HCT116 (cell line): ENCODE data around the gene MOB2. TPM values are rescaled to one million over a fixed set of nuclear protein-coding genes. Genes with fewer than 3 reads are reported as not detected.

Experiments used
- ATAC-seq: fragments of 200-7000 bp; cut with Tn5 transposase; 2 replicates; pipeline ENCODE4 v1.9.1; 2020; ENCODE audit warnings: mild to moderate bottlenecking, moderate library complexity
- BruUV-seq: library from RNA; stranded (reverse); fragments of 400-500 nt; replicated peaks from 2 replicates; lab custom pipeline; 2021; lab: Mats Ljungman, UMichigan
- CTCF ChIA-PET: fragments of 300-600 bp; sonication (Branson Sonifier 250); formaldehyde crosslinking; loops from one replicate; lab custom pipeline; 2021; ENCODE audit warnings: antibody characterized with exemption; lab: Charles Lee
- POLR2A ChIA-PET: fragments of 300-600, 350-600 bp; sonication (Branson Sonifier 250); formaldehyde crosslinking; loops from one replicate; lab custom pipeline; 2021; ENCODE audit warnings: antibody characterized with exemption; lab: Charles Lee
- RAD21 ChIA-PET, 2 experiments: fragments of 300-600 bp; sonication (Branson Sonifier 250); formaldehyde crosslinking; loops; one replicate each; lab custom pipeline; 2023; ENCODE audit warnings: low total read pairs in 2 of 2; ENCODE audit not compliant: uncharacterized antibody in 2 of 2, unreplicated experiment in 2 of 2, low non-redundant PET in 1 of 2; lab: Charles Lee
- DNase-seq: peaks from one replicate; pipeline ENCODE4 v3.0.0-alpha.2; 2010; ENCODE audit warnings: low read depth, low spot score
- H2AFZ ChIP-seq: fragments of 200-600 bp; shearing (Covaris generic), sonication (generic); 2 replicates; pipeline ENCODE4 v1.6.1; 2017; ENCODE audit warnings: low read depth, mixed run types, mixed read lengths, antibody characterized with exemption, low read length; ENCODE audit not compliant: poor library complexity, severe bottlenecking
- H3K27ac ChIP-seq: 2 replicates; pipeline ENCODE4 v1.5.1; 2012; ENCODE audit warnings: low read depth, low read length
- H3K27me3 ChIP-seq: fragments of 200-600 bp; sonication (generic); 2 replicates; pipeline ENCODE4 v1.6.1; 2016; ENCODE audit warnings: mixed run types, low read length, mixed read lengths; ENCODE audit not compliant: insufficient read depth
- H3K36me3 ChIP-seq, 2 experiments: fragments of 200-500 bp in 1 of 2; fragments of 200-600 bp in 1 of 2; sonication (Bioruptor generic) in 1 of 2; sonication (generic) in 1 of 2; 2 replicates each; pipeline versions ENCODE4 v1.5.1 to v1.6.1; 2014 to 2016; ENCODE audit warnings: low read length in 2 of 2, inconsistent platforms in 1 of 2, mixed read lengths in 1 of 2, mixed run types in 1 of 2; ENCODE audit not compliant: insufficient read depth in 2 of 2, control insufficient read depth in 1 of 2
- H3K4me1 ChIP-seq, 2 experiments: fragments of 200-600 bp in 1 of 2; sonication (generic) in 1 of 2; 2 replicates each; pipeline versions ENCODE4 v1.5.1 to v1.6.1; 2012 to 2017; ENCODE audit warnings: low read length in 2 of 2, inconsistent platforms in 1 of 2, mild to moderate bottlenecking in 1 of 2, mixed read lengths in 1 of 2, mixed run types in 1 of 2, moderate library complexity in 1 of 2; ENCODE audit not compliant: insufficient read depth in 2 of 2, control insufficient read depth in 1 of 2
- H3K4me2 ChIP-seq: fragments of 200-600 bp; sonication (generic); 2 replicates; pipeline ENCODE4 v1.6.1; 2017; ENCODE audit warnings: mixed run types, low read length, mixed read lengths
- H3K4me3 ChIP-seq, 2 experiments: fragments of 200-600 bp in 1 of 2; sonication (generic) in 1 of 2; replicated peaks in 1 of 2; 2 replicates each; pipeline ENCODE4 v1.5.1; 2011 to 2016; ENCODE audit warnings: low read length in 2 of 2, control low read depth in 1 of 2, low read depth in 1 of 2, mild to moderate bottlenecking in 1 of 2, mixed read lengths in 1 of 2, mixed run types in 1 of 2
- H3K79me2 ChIP-seq: fragments of 200-600 bp; sonication (generic); 2 replicates; pipeline ENCODE4 v1.6.1; 2017; ENCODE audit warnings: mild to moderate bottlenecking, mixed run types, low read length, moderate library complexity, mixed read lengths; ENCODE audit not compliant: insufficient read depth
- H3K9ac ChIP-seq: fragments of 200-600 bp; sonication (generic); 2 replicates; pipeline ENCODE4 v1.6.1; 2016; ENCODE audit warnings: low read length, mixed read lengths
- H3K9me2 ChIP-seq: fragments of 200-600 bp; sonication (generic), shearing (Covaris generic); 2 replicates; pipeline ENCODE4 v1.6.1; 2017; ENCODE audit warnings: mixed run types, mild to moderate bottlenecking, moderate library complexity; ENCODE audit not compliant: insufficient read depth
- H3K9me3 ChIP-seq, 2 experiments: fragments of 200-500 bp in 1 of 2; fragments of 200-600 bp in 1 of 2; sonication (Bioruptor generic) in 1 of 2; sonication (generic) in 1 of 2; 2 replicates each; pipeline ENCODE4 v1.6.1; 2014 to 2017; ENCODE audit warnings: low read length in 2 of 2, mixed read lengths in 2 of 2, inconsistent platforms in 1 of 2, low read depth in 1 of 2, mild to moderate bottlenecking in 1 of 2, mixed run types in 1 of 2, moderate library complexity in 1 of 2; ENCODE audit not compliant: control insufficient read depth in 1 of 2, insufficient read depth in 1 of 2
- H4K20me1 ChIP-seq: fragments of 200-600 bp; sonication (generic), shearing (Covaris generic); 2 replicates; pipeline ENCODE4 v1.6.1; 2017; ENCODE audit warnings: mixed run types, mild to moderate bottlenecking, moderate library complexity; ENCODE audit not compliant: insufficient read depth
- CEBPB ChIP-seq: IDR thresholded peaks from 2 replicates; pipeline ENCODE4 v1.6.1; 2012; ENCODE audit warnings: low read depth
- EGR1 ChIP-seq: IDR thresholded peaks from 2 replicates; pipeline ENCODE4 v1.6.1; 2012; ENCODE audit warnings: low read depth
- ELF1 ChIP-seq: IDR thresholded peaks from 2 replicates; pipeline ENCODE4 v1.6.1; 2012; ENCODE audit warnings: low read depth, borderline replicate concordance
- EZH2 ChIP-seq: fragments of 200-600 bp; sonication (generic); IDR thresholded peaks from 2 replicates; pipeline ENCODE4 v1.6.1; 2017; ENCODE audit warnings: antibody characterized with exemption, mixed run types
- EZH2phosphoT487 ChIP-seq: fragments of 200-600 bp; IDR thresholded peaks from 2 replicates; pipeline ENCODE4 v1.6.1; 2018; ENCODE audit warnings: antibody characterized with exemption, borderline replicate concordance
- FOSL1 ChIP-seq: IDR thresholded peaks from 2 replicates; pipeline ENCODE4 v1.6.1; 2012; ENCODE audit warnings: low read depth
- POLR2A ChIP-seq: IDR thresholded peaks from 2 replicates; pipeline ENCODE4 v1.7.0; 2011; ENCODE audit warnings: borderline replicate concordance; ENCODE audit not compliant: insufficient read depth, insufficient read length; ENCODE audit errors: extremely low read depth
- POLR2AphosphoS5 ChIP-seq: IDR thresholded peaks from 2 replicates; pipeline ENCODE4 v1.6.1; 2011; ENCODE audit warnings: mild to moderate bottlenecking, low read depth, low read length, moderate library complexity
- RAD21 ChIP-seq: IDR thresholded peaks from 2 replicates; pipeline ENCODE4 v1.6.1; 2012; ENCODE audit warnings: low read depth, mild to moderate bottlenecking
- SIN3A ChIP-seq: IDR thresholded peaks from 2 replicates; pipeline ENCODE4 v1.6.1; 2012; ENCODE audit warnings: low read depth
- SP1 ChIP-seq: IDR thresholded peaks from 2 replicates; pipeline ENCODE4 v1.6.1; 2012; ENCODE audit warnings: low read depth
- SRF ChIP-seq: IDR thresholded peaks from 2 replicates; pipeline ENCODE4 v1.6.1; 2012; ENCODE audit warnings: low read depth
- YY1 ChIP-seq: IDR thresholded peaks from 2 replicates; pipeline ENCODE4 v1.6.1; 2011; ENCODE audit warnings: low read length, low read depth, moderate library complexity, mild to moderate bottlenecking; ENCODE audit not compliant: insufficient replicate concordance; ENCODE audit errors: extremely low read depth
- ZFX ChIP-seq: fragments of 450-650 bp; IDR thresholded peaks from 2 replicates; pipeline ENCODE4 v1.6.1; 2017
- ZNF274 ChIP-seq: fragments of 200-500 bp; sonication (Bioruptor generic); IDR thresholded peaks from 2 replicates; pipeline ENCODE4 v1.6.1; 2014; ENCODE audit warnings: mild to moderate bottlenecking, low read depth, low read length, inconsistent platforms
- intact Hi-C: fragments of 100-400 bp; cut with micrococcal nuclease; formaldehyde crosslinking; loops from 2 replicates; pipeline ENCODE4 v1.10.0; 2022
- total RNA-seq: library from RNA; stranded (reverse); gene quantifications from one replicate; pipeline ENCODE4 v1.2.1, GENCODE V29; 2021; ENCODE audit not compliant: unreplicated experiment
- TF ChIP-seq, protein P1 (sequence below), 3 experiments: fragments of 200-600 bp in 1 of 3; sonication (generic) in 1 of 3; IDR thresholded peaks in 2 of 3; conservative IDR thresholded peaks in 1 of 3; 2 replicates each; pipeline ENCODE4 v1.5.1; 2012 to 2017; ENCODE audit warnings: low read depth in 2 of 3, low read length in 2 of 3, antibody characterized with exemption in 1 of 3, borderline replicate concordance in 1 of 3, control low read depth in 1 of 3, mild to moderate bottlenecking in 1 of 3, mixed read lengths in 1 of 3, mixed run types in 1 of 3, moderate library complexity in 1 of 3; ENCODE audit not compliant: insufficient read depth in 1 of 3
- TF ChIP-seq, protein P2 (sequence below): IDR thresholded peaks from 2 replicates; pipeline ENCODE4 v1.6.1; 2012; ENCODE audit warnings: low read depth
- TF ChIP-seq, protein P3 (sequence below): IDR thresholded peaks from 2 replicates; pipeline ENCODE4 v1.6.1; 2011; ENCODE audit warnings: mild to moderate bottlenecking, low read length, moderate library complexity; ENCODE audit not compliant: insufficient replicate concordance; ENCODE audit errors: extremely low read depth
- TF ChIP-seq, protein P4 (sequence below): IDR thresholded peaks from 2 replicates; pipeline ENCODE4 v1.6.1; 2012
- TF ChIP-seq, protein P5 (sequence below): IDR thresholded peaks from 2 replicates; pipeline ENCODE4 v1.6.1; 2012

The MOB2 gene
- total RNA-seq, 1 experiment from 2014 or later = 25.7 TPM

DNA sequence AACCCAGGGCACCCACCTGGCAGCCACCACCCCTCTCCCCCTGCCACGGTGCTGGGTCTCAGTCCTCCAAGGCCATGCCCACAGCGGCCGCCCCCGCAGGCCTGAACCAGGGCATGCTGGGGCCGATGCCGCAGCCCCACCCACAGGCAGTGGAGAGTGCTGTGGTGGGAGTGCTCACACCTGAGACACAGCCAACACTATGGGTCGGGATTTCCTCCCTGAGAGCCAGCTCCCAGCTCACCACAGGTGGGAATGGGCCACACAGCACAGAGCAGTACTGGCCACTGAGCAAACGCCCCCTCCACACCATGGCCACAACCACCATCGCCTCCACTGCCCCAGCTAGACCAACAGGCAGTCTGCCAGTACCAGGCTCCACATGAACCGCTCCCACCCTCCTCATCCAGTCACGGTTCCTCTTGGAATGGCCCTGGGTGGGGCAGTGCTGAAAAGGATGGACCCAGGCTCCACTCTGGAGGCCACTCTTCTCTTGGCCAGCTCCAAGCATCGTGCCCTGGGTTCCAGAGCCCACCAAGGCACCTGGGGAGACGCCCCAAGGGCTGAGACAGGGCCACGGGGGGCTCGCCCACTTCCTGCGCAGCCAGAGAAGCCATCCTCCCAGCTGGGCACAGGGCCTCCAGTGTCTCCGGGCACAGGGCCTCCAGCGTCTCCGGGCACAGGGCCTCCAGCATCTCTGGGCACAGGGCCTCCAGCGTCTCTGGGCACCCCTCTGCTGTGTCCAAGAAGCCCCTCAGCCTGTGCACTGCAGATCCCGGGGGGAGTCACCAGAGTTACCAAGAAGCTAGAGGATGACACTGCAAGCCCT is 14.2 kb downstream of the MOB2 start:
- Histone ChIP-seq H3K4me2 (no peak overlapping the region), H3K9ac (no peak overlapping the region), H3K4me3 (no peak overlapping the region), H3K9me3 (no peaks in the 10 kb centered on the region), H3K36me3 (no peaks in the 10 kb centered on the region), H4K20me1 (no peaks in the 10 kb centered on the region), H3K4me1 (no peaks in the 10 kb centered on the region), H3K27me3 (no peaks in the 10 kb centered on the region), H3K9me2 (no peaks in the 10 kb centered on the region), H2AFZ (no peak overlapping the region), H3K27ac (no peak overlapping the region), H3K79me2 (no peaks in the 10 kb centered on the region)
- TF ChIP-seq EZH2phosphoT487 = no peak
- TF ChIP-seq RAD21 = no peak
- TF ChIP-seq EZH2 = no peak
- TF ChIP-seq EGR1 = no peak
- TF ChIP-seq POLR2A = no peak
- TF ChIP-seq, protein P1, sequence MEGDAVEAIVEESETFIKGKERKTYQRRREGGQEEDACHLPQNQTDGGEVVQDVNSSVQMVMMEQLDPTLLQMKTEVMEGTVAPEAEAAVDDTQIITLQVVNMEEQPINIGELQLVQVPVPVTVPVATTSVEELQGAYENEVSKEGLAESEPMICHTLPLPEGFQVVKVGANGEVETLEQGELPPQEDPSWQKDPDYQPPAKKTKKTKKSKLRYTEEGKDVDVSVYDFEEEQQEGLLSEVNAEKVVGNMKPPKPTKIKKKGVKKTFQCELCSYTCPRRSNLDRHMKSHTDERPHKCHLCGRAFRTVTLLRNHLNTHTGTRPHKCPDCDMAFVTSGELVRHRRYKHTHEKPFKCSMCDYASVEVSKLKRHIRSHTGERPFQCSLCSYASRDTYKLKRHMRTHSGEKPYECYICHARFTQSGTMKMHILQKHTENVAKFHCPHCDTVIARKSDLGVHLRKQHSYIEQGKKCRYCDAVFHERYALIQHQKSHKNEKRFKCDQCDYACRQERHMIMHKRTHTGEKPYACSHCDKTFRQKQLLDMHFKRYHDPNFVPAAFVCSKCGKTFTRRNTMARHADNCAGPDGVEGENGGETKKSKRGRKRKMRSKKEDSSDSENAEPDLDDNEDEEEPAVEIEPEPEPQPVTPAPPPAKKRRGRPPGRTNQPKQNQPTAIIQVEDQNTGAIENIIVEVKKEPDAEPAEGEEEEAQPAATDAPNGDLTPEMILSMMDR (IDR thresholded peaks at IDR 0.05 in 2 of 3, conservative IDR thresholded peaks at IDR 0.05 in 1 of 3; ENCODE audit: borderline replicate concordance in 1 of 3, insufficient read depth in 1 of 3, low read depth in 2 of 3, low read length in 2 of 3) = no peak
- TF ChIP-seq YY1 = no peak
- no peak for TF ChIP-seq ZFX
- TF ChIP-seq SIN3A = no peak
- TF ChIP-seq, protein P2, sequence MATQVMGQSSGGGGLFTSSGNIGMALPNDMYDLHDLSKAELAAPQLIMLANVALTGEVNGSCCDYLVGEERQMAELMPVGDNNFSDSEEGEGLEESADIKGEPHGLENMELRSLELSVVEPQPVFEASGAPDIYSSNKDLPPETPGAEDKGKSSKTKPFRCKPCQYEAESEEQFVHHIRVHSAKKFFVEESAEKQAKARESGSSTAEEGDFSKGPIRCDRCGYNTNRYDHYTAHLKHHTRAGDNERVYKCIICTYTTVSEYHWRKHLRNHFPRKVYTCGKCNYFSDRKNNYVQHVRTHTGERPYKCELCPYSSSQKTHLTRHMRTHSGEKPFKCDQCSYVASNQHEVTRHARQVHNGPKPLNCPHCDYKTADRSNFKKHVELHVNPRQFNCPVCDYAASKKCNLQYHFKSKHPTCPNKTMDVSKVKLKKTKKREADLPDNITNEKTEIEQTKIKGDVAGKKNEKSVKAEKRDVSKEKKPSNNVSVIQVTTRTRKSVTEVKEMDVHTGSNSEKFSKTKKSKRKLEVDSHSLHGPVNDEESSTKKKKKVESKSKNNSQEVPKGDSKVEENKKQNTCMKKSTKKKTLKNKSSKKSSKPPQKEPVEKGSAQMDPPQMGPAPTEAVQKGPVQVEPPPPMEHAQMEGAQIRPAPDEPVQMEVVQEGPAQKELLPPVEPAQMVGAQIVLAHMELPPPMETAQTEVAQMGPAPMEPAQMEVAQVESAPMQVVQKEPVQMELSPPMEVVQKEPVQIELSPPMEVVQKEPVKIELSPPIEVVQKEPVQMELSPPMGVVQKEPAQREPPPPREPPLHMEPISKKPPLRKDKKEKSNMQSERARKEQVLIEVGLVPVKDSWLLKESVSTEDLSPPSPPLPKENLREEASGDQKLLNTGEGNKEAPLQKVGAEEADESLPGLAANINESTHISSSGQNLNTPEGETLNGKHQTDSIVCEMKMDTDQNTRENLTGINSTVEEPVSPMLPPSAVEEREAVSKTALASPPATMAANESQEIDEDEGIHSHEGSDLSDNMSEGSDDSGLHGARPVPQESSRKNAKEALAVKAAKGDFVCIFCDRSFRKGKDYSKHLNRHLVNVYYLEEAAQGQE = no peak
- TF ChIP-seq SP1 = no peak
- no peak for TF ChIP-seq CEBPB
- TF ChIP-seq, protein P3, sequence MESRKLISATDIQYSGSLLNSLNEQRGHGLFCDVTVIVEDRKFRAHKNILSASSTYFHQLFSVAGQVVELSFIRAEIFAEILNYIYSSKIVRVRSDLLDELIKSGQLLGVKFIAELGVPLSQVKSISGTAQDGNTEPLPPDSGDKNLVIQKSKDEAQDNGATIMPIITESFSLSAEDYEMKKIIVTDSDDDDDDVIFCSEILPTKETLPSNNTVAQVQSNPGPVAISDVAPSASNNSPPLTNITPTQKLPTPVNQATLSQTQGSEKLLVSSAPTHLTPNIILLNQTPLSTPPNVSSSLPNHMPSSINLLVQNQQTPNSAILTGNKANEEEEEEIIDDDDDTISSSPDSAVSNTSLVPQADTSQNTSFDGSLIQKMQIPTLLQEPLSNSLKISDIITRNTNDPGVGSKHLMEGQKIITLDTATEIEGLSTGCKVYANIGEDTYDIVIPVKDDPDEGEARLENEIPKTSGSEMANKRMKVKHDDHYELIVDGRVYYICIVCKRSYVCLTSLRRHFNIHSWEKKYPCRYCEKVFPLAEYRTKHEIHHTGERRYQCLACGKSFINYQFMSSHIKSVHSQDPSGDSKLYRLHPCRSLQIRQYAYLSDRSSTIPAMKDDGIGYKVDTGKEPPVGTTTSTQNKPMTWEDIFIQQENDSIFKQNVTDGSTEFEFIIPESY = no peak
- TF ChIP-seq, protein P4, sequence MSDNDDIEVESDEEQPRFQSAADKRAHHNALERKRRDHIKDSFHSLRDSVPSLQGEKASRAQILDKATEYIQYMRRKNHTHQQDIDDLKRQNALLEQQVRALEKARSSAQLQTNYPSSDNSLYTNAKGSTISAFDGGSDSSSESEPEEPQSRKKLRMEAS = no peak
- TF ChIP-seq ELF1 = no peak
- no peak for TF ChIP-seq FOSL1
- TF ChIP-seq SRF = no peak
- TF ChIP-seq ZNF274 = no peak
- TF ChIP-seq POLR2AphosphoS5 = no peak
- TF ChIP-seq, protein P5, sequence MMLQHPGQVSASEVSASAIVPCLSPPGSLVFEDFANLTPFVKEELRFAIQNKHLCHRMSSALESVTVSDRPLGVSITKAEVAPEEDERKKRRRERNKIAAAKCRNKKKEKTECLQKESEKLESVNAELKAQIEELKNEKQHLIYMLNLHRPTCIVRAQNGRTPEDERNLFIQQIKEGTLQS = no peak
- ATAC-seq = no peak
- ChIA-PET POLR2A (no interaction called here), RAD21 (no interaction called here), CTCF (no interaction called here)
- no peak for DNase-seq
- BruUV-seq = no TSS peak
- intact Hi-C loops = no loop called here
